ENCODE data around the gene KIF21B.

The KIF21B gene

DNA sequence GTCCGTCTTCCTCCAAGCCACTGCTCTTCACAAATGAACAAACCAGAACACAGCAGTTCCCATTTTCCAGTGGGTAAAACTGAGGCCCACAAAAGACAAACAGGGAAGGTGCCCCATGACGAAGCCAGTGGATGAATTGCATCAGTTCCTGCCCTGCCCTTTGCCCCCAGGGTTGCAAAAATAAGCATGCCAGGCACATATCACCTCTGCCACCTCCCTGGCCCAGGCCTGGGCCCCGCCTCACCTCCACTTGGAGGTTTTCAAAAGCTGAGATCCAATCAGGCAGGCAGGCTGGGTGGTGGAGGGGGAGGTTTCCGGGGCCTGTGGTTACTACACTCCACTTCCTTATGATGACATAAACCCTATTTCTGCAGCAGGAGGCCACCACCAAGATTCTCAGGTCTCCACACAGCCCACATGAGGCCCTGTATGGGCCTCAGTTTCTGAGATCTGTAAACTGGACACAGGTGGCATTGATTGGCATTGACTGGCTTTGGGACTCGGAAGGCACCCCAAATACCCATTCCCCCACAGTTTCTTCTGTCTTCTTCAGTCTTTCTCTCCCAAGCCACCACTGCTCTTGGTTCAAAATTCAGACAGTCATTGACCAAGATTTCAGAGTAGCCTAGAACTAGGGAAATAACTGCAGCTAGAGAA, 4.1 kb downstream of the KIF21B start:
- no peak for DNase-seq

DNA sequence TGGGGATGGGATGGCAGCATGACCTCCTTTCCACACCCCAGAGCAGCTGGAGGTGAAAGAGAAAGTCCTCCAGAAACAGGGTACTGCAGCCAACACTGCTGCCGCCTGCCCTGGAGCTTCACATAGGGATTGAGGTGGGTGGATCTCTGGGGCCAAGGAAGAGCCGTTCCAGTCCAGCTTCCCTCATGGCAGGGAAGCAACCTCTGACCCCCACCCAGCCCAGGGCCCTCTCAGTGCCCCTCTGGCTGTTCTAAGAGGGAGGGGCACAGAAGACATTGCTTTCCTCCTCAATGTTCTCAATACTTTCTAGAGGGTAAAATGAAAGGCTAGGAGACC, 5.7 kb downstream of the KIF21B start:
- no peak for DNase-seq

DNA sequence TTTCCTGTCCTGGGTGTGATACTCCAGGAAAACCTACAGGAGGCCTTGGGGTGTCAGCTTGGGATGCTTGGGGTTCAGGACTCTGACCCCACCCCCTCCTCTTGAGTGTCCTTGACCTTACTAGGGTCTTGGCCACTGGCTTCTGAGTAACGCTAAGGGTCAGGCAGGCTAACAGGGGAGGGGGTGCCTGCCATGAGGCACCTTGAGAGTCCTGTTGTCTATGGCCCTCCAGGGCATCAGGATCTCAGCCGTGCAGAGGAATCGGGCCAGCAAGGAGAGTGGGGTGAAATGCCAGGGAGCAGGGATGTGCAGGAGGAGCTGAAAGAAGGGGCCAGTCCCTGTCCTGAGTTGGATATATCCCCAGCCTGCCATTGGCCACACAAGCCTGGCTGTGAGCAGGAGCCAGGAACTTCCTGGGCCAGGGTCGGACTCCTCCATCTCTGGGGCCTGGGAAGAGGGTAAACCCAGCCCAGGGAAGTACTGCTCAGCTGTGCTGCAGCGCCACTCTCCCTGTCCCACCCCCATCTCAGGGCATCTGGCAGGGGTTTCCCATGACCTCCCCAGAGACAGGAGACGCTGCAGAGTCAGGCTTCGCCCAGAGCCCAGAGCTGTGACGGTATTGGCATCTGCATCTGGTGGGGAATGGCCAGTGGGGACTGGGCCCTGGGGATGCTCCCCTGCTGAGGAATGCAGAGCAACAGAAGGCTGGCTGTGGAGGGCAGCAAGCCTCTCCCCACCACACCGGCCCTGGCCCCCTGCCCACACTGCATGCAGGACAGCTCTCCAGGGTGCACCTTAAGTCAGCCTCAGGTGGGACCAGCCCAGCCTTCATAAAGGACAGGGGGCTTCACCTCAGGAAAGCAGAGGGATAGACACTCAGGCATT, 6.3 kb downstream of the KIF21B start:
- DNase-seq = no peak

DNA sequence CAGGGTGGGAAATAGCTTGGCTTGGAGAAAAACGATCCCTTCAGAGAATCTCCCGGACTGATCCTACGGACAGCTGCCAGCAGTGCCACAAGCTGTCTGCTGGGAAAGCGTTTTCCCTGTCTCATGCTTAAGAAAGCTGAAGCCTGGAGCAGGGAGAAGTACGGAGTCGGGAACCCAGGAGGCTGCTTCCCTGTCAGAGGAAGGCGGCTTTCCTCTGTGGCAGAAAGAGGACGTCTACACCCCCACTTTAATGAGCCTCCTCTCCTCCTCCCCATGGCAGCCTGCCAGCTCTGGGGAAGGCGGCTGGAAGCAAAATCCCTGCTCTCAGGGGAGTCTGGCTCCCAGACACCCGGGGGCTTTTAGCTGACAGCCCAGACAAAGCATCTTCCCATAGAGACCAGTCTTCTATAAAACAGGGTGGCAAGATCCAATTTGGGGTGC, 7.3 kb downstream of the KIF21B start:
- DNase-seq = no peak

DNA sequence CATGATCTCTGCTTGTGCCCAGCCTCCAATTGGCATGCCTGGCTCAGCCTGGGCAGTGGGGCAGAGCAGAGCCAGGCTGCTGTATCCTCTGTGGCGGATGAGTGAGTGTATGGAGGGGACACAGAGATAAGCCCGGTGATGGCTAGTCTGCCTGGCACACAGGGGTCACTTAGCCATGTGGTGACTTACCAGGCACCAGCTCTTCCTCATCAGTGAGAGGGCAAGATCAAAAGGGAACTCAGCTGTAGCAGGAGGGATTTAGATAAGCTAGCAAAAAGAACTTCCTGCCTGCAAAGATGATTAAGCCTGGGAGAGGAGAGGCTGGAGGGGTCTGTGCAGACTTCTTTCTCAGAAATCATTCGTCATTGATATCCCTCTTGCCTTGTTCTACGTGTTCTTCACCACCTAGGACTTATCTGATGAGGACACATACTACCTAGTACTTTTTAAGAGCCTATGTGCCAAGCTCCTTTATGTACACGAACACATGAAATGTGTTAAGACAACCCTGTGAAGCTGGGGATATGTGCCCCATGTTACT, 7.9 kb downstream of the KIF21B start:
- no peak for DNase-seq

DNA sequence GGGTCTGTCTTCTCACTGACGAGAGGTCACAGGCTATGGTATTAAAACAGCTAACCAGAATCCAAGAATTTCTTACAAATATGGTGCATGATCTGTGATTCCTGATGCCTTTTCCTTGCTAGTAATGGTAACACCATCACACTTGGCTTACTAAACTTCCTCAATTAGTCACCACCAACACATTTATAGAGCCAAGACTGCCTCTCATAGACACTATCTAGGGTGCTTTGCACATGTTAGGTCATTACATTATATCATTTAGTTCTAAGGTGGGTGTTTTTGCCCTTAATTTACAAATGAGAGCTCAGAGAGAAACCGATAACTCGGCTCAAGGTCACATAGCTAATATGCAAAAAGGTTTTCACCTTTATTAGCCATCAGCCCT, 8.7 kb downstream of the KIF21B start:
- no peak for DNase-seq

DNA sequence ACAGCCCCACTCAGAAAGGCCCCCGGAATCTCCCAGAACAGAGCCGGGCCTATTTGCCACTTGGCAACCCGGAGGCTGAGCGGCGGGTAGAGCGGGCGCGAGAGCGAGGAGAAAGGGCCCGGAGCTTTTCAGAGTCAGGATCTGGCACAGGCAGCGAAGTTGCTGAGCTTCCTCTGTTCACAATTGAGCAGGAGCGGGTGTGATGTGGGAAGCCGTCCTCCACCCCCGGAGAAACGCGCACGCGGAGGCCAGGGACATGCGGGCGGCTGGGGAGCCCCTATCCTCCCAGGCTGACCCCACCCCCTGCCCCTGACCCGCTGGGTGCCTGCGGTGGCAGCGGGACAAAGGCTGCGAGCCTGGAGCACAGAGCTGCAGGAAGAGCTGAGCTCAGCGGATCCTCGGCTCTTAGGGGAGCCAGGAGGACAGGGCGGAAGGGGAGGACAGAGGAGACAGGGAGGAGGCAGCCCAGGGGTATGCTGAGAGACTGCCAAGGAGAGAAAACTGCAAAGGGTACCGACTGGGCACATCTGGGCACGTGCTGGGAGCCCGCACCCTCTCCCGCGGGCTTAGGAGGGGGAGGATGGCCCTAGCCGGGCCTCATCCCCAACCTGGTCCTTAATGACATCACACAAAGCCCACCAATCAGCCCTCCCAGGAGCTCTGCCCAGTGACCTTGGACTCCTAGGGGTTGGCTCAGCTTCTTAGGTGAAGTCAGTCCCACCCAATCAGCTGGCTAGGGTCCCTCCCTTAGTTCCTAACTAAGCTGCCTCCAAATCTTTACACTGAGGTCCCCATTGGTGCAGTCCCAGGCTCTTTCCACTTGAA, 9.3 kb downstream of the KIF21B start:
- DNase-seq = no peak

DNA sequence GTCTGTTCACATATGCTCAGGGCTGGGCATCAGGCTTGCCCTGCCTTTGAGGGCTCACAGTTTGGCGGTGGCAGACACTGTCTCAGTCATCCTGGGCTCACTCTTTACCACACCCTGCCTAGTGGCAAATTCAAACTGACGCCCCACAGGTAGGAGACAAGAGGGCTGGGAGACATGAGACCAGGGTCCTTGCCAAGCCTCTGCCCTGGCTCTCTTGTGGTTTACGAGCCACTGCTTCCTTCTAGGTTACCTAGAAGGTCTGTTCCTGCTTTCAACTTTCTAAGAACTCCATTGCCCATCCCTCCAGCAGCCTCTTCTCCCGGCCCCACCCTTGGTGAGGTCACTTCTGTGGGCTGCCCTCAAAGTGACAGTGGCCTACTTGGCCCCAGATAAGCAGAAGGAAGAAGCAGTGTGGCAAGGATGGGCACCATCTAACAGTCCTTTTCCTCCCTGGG, 10.5 kb downstream of the KIF21B start:
- no peak for DNase-seq

DNA sequence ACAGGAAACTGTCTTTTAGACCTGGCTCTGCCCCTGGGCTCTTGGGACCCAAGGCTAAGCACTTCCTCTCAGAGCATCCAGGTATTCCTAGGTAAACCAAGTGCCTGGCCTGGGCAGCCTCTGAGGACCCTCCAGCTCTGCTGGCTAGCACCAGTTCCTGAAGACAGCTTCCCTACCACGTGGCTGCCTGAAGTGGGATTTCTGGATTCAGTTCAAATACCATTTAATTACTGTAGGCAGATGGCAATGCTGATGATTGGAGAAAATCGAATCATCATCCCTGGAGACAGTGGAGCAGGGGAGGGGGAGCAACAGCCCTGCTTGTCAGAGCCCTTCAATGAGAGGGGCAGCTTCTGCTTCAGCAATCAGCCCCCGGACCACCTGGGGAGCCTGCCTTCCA, 11.9 kb downstream of the KIF21B start:
- no peak for DNase-seq

DNA sequence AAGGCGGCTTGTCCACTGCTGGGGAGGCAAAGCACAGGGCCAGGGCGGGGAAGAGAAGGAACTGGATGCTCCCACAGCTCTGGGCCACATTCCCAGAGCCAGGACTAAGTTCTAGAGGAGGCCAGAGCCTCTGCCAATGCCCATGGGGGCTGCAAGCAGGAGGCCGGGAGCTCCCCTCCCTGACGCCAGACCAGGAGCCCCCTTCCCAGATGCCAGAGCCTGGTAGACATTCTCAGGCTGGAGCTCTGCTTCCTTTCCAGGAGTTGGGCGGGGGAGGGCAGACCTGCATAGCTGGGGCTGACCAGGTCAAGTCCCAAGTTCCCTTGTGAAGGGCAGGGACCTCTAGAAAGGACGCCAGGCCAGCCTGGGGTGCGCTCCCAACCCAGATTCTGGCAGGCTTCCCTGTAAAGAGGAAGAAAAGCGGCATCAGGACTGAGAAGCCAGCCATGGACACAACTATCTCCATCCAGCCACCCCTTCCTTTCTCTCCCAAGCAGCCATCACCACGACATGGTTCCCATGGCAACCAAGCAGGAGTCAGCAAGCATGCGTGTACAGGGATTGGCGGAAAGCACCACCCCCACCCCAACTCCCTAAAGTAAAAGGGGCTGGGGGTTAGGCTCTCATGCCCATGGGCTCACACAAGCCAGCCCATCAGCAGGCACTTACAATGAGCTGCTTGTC, 13.4 kb downstream of the KIF21B start:
- no peak for DNase-seq

DNA sequence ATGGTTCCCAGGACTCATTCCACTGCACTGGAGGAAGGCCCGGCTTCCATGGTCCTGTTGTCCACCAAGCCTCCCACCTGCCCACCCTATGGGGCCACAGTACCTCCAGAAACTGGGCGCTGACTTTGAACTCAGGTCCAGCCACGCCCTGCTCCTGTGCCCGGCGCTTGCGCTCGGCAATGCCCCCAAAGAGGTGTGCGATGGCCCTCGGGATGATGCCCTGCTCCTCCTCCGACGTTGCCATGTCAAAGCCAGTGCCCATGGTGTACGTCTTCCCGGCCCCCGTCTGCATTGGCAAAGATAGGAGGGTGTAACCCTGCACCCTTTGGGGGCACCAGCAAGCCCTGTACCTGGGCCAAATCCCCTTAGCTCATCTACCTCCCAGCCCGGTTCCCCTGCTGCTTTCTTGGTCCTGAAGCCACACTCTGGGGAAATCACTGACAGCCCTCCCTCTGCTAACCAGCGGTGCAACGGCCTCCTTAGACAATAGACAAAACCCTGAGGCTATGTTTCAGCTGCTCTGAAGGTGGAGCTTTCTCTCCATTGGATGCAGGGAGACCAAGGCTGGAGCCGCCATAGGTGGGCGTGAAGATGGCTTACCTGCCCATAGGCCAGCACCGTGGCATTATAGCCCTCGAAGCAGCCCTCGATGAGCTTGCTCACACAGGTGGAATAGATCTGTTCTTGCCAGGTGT, 14.7 kb downstream of the KIF21B start:
- DNase-seq = no peak

DNA sequence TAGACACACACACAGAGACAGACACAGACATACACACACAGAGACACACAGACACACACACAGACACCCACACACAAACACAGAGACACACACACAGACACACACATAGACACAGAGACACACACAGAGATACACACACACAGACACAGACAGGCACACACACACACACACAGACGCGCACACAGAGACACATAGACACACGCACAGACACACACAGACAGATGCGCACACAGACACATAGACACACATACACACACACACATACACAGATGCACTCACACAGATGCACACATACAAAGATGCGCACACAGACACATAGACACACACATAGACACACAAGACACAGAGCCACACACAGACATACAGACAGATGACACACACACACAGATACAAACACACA, 16.0 kb downstream of the KIF21B start:
- no peak for DNase-seq

DNA sequence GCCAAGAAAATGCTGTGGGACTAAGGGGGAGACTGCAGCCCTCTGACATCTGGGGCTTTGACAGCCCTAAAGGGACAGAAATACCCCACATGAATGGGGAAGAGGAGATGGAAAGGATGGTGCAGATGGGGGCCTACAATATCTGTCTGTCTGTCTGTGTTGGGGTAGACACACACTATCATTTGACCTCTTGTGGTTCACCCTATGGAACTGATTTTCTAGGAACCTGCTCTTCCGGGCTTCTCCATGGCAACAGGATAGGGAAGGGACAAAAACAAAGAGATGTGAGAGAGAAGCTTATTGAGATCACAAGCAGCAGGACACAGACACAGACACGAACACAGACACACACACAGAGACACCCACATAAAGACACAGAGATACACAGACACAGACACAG, 17.1 kb downstream of the KIF21B start:
- peak in 1 of 2 experiments; percentile 14 for DNase-seq

DNA sequence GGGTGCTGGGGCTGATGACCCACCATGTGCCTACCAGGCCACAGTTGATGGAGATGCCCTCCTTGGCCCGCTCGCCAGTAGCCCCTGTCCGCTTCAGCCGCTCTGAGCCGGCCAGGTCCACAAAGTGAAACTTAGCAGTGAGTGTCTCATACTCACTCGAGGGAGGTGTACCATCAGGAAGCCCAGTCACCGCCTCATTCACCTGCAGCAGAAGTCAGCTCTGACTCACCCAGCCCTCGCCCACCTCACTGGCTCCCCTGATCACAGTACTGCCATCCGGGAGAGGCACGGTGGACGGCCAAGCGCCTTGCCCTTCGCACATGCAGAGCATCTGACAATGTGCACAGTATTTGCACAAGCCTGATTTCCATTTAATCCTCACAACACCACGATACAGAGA, 18.8 kb downstream of the KIF21B start:
- DNase-seq = no peak

DNA sequence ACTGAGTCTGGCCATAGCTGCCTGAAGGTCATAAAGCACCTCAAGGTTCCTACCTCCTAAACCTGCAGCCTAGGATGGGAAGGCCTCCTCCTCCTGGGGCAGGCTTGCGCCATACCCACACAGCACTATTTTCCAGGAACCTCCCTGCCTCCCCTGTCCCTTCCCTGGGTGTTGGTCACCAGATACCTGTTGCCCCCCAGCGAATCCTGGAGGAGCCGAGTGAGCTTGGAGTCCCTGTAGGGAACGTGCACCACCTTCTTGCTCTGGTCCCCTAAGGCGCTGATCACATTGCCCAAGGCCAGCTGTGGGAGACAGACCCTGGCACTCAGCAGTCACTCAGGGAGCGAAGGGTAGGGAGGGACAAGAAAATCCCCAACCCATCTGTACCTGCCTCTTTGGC, 19.4 kb downstream of the KIF21B start:
- DNase-seq = no peak

DNA sequence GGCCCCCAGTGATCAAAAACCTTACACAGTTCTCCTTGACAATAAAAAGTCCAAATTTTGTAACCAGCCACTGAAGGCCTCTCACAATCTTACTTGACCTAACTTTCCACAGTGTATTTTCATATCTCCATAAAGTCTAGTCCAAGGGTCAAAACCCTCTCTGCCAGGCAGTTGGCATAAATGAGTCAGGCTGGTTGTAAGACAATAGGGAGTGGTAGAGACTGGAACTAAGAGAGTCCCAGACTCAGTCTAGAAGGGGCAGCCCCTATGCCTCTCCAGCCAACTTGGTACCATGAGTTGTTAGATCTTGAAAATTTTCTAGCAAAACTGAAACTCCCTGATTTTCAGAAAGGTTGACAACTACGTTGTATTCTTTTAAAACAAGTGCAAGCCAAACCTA, 21.0 kb downstream of the KIF21B start:
- DNase-seq = no peak

DNA sequence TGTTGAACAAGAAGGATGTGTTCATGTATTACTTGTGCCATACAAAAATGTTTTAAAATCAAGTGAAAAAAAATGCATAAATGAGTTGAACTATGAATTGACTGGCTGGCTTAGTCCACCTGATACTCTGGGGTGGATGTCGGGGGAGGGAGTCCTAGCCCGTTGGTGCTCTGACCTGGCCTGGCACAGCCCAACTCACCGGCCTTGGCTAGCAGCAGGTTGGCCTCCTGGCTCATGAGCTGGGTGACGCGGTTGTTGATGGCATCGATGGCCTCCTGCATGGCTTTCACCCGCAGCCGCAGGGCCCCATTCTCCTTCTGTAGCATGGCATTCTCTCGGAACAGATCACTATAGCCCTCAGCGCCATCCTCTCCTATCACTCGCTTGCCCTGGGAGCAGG, 21.6 kb downstream of the KIF21B start:
- DNase-seq = no peak

DNA sequence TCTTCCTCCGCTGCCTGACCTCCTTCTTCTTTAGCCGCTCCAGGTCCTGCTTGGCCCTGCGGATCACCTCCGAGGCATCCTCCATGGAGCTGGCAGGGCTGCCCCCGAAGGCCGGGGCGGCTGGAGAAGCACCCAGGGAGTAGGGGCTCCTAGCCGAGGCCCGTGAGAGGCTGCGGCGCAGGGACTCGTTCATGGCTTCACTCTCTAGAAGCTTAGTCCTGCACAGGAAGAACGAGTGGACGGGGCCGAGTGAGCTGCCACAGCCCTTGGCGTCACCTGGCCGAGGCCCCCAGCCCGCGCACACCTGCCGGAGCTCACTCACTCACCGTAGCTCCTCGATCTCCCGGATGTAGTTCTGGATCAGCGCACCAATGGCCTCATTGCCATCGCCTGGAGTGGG, 23.1 kb downstream of the KIF21B start:
- no peak for DNase-seq

DNA sequence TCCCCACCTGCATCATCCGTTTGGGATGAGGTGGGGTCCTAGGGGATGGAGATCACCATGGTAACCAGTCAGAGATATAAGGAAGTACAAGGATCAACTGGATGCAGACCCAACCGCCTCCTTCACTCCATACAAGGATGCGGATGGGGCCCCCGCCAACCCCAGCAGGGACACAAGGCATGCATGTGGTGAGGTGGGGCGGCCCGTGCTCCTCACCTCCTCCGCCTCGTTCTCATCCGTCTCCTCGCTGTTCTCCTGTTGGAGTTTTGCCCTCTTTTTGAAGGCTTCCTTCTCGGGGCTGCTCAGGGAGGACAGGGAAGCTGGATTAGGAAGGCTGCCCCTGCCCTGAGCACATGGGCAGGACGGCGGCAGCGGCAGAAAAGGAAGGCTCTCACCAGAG, 23.8 kb downstream of the KIF21B start:
- no peak for DNase-seq

DNA sequence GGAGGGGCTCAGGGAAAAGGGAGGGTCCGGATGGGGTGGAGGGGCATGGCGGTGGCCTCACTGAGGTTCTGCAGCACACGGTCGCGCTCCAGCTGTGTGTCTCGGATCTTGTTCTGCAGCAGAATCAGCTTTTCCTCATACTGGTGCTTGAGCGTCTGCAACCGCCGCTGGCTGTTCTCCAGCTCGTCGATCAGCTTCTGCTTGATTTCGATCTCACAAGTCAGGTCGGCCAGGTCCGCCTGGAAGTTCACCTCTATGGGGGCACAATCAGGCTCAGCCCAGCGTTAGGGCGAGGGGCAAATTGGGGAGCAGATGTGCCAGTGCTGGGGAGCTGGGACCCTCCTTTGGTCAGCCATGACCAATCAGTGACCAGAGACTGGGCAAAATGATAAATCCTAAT, 25.2 kb downstream of the KIF21B start:
- no peak for DNase-seq

DNA sequence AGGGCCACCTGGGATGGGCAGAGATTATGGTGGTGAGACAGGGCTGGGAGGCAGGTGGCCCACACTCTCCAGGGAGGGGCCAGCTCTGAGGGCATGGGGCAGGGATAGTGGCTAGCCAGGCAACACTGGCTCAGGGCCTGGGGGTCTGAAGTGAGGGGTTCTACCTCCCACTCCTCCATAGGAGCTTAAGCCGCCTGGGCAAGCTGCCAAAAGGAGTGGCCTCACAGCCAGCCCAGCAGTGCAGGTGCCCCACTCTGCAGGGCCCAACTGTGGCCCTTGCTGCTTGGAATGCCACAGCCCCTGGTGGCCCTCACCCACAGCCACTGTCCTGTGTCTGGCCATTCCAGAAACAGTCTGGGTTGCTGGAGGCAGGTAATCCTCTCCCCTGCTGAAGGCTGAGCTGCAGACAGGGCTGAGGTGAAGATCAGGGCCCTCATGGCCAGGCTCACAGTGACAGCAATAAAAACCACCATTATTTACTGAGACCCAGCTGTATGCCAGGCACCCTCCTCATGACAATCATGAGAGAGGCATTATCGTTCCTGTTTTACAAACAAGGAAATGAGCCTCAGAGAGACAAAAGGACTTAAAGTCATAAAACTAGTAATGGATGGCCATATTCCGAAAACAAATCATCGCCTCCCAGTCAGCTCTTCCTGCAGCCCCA, 31.0 kb downstream of the KIF21B start:
- no peak for DNase-seq

Measured in SW 1271 (cell line).